ENCODE data around the gene HPSE2.

GRCh38 chr10:98833542-98833941 is 402.1 kb downstream of the HPSE2 start:
- TF ChIP-seq CTCF (IDR thresholded peaks at IDR 0.05) = no peak
- TF ChIP-seq RAD21 (IDR thresholded peaks at IDR 0.05; ENCODE audit: low read length) = no peak
- TF ChIP-seq POLR2AphosphoS5 (IDR thresholded peaks at IDR 0.05; ENCODE audit: low read depth, low read length) = no peak
- TF ChIP-seq EP300 (IDR thresholded peaks at IDR 0.05; ENCODE audit: borderline replicate concordance in 1 of 2, low read depth in 1 of 2, low read length in 1 of 2) = no peak
- TF ChIP-seq SMC3 (IDR thresholded peaks at IDR 0.05; ENCODE audit: low read depth, low read length) = no peak
- TF ChIP-seq MXI1 (IDR thresholded peaks at IDR 0.05; ENCODE audit: low read depth, low read length) = no peak
- no peak for TF ChIP-seq EZH2phosphoT487 (IDR thresholded peaks at IDR 0.05; ENCODE audit: borderline replicate concordance, low read depth)
- TF ChIP-seq YY1 (IDR thresholded peaks at IDR 0.05; ENCODE audit: low read depth) = no peak
- no peak for TF ChIP-seq USF2 (IDR thresholded peaks at IDR 0.05; ENCODE audit: borderline replicate concordance, low read depth, low read length)
- no peak for TF ChIP-seq TCF12 (IDR thresholded peaks at IDR 0.05)
- no peak for TF ChIP-seq RCOR1 (IDR thresholded peaks at IDR 0.05; ENCODE audit: low read length)
- TF ChIP-seq FOXM1 (IDR thresholded peaks at IDR 0.05; ENCODE audit: low read depth) = no peak
- TF ChIP-seq GABPA (IDR thresholded peaks at IDR 0.05; ENCODE audit: low read depth) = no peak
- TF ChIP-seq NFIC (IDR thresholded peaks at IDR 0.05; ENCODE audit: borderline replicate concordance) = no peak

All from SK-N-SH (cell line).